Neural cell (in vitro differentiated cells): ENCODE data around the gene ZMYM1. TPM values are rescaled to one million over a fixed set of nuclear protein-coding genes. Genes with fewer than 3 reads are reported as not detected.

Experiments
- H2AFZ ChIP-seq: fragments of 200-600, 300-800 bp; sonication (generic), shearing (Covaris generic); 2 replicates; pipeline ENCODE4 v1.6.0; 2014; ENCODE audit warnings: low read depth, mild to moderate bottlenecking, antibody characterized with exemption, low read length, moderate library complexity
- H3F3A ChIP-seq: fragments of 200-600 bp; shearing (Covaris generic); 2 replicates; pipeline ENCODE4 v1.6.1; 2016; ENCODE audit warnings: mild to moderate bottlenecking, moderate library complexity, mixed read lengths, antibody characterized with exemption, low read length; ENCODE audit not compliant: insufficient read depth, poor library complexity, severe bottlenecking
- H3K27ac ChIP-seq: fragments of 200-600, 300-800 bp; sonication (generic), shearing (Covaris generic); 2 replicates; pipeline ENCODE4 v1.5.1; 2014; ENCODE audit warnings: mild to moderate bottlenecking, low read length, moderate library complexity
- H3K27me3 ChIP-seq: fragments of 300-800, 200-600 bp; sonication (generic), shearing (Covaris generic); 2 replicates; pipeline ENCODE4 v1.6.0; 2014; ENCODE audit warnings: mild to moderate bottlenecking, low read depth, low read length, moderate library complexity; ENCODE audit not compliant: insufficient read depth
- H3K36me3 ChIP-seq: fragments of 300-800, 200-600 bp; sonication (generic), shearing (Covaris generic); 2 replicates; pipeline ENCODE4 v1.5.1; 2014; ENCODE audit warnings: mild to moderate bottlenecking, antibody characterized with exemption, low read length, moderate library complexity; ENCODE audit not compliant: insufficient read depth
- H3K4me2 ChIP-seq: fragments of 300-800, 200-600 bp; sonication (generic), shearing (Covaris generic); 2 replicates; pipeline ENCODE4 v1.6.0; 2014; ENCODE audit warnings: mild to moderate bottlenecking, low read length
- H3K4me3 ChIP-seq: fragments of 300-800, 200-600 bp; sonication (generic), shearing (Covaris generic); 2 replicates; pipeline ENCODE4 v1.5.1; 2014; ENCODE audit warnings: mild to moderate bottlenecking, low read length, moderate library complexity
- H3K79me2 ChIP-seq: fragments of 200-600 bp; shearing (Covaris generic); replicated peaks from 2 replicates; pipeline ENCODE4 v1.6.0; 2014; ENCODE audit warnings: mild to moderate bottlenecking, low read length, moderate library complexity; ENCODE audit not compliant: insufficient read depth
- H3K9ac ChIP-seq: fragments of 300-800, 200-600 bp; sonication (generic), shearing (Covaris generic); 2 replicates; pipeline ENCODE4 v1.6.1; 2016; ENCODE audit warnings: mild to moderate bottlenecking, low read length, mixed read lengths
- H3K9me2 ChIP-seq: fragments of 200-600 bp; shearing (Covaris generic); 2 replicates; pipeline ENCODE4 v1.6.1; 2016; ENCODE audit warnings: mild to moderate bottlenecking, low read length, mixed read lengths; ENCODE audit not compliant: insufficient read depth
- H3K9me3 ChIP-seq: fragments of 200-600, 300-800 bp; sonication (generic), shearing (Covaris generic); 2 replicates; pipeline ENCODE4 v1.6.1; 2016; ENCODE audit warnings: mild to moderate bottlenecking, mixed run types, low read length, moderate library complexity, mixed read lengths
- H4K20me1 ChIP-seq: fragments of 200-600 bp; shearing (Covaris generic); 2 replicates; pipeline ENCODE4 v1.6.1; 2016; ENCODE audit warnings: mild to moderate bottlenecking, mixed run types; ENCODE audit not compliant: insufficient read depth
- MXI1 ChIP-seq: fragments of 450-650 bp; conservative IDR thresholded peaks from 2 replicates; pipeline ENCODE4 v1.6.1; 2014; ENCODE audit warnings: antibody characterized with exemption, mild to moderate bottlenecking; ENCODE audit not compliant: poor library complexity, severe bottlenecking
- RAD21 ChIP-seq: fragments of 450-650 bp; conservative IDR thresholded peaks from 2 replicates; pipeline ENCODE4 v1.6.1; 2014; ENCODE audit warnings: antibody characterized with exemption, mild to moderate bottlenecking, moderate library complexity
- SMC3 ChIP-seq: fragments of 450-650 bp; conservative IDR thresholded peaks from 2 replicates; pipeline ENCODE4 v1.6.1; 2014; ENCODE audit warnings: antibody characterized with exemption, mild to moderate bottlenecking, moderate library complexity; ENCODE audit not compliant: poor library complexity
- TAF1 ChIP-seq: IDR thresholded peaks from 2 replicates; pipeline ENCODE4 v1.6.1; 2012; ENCODE audit warnings: low read depth
- polyA plus RNA-seq: library from polyadenylated mRNA; depleted of rRNA; stranded (reverse); fragments of >200 nt; gene quantifications from 2 replicates; pipeline ENCODE4 v1.2.3, GENCODE V29; 2014
- TF ChIP-seq, protein P1 (sequence below): IDR thresholded peaks from 2 replicates; pipeline ENCODE4 v1.6.1; 2012; ENCODE audit warnings: borderline replicate concordance
- TF ChIP-seq, protein P2 (sequence below): fragments of 450-650 bp; IDR thresholded peaks from 2 replicates; pipeline ENCODE4 v1.5.1; 2014; ENCODE audit warnings: antibody characterized with exemption, mild to moderate bottlenecking, moderate library complexity; ENCODE audit not compliant: poor library complexity, severe bottlenecking

ZMYM1 gene
- polyA plus RNA-seq, 1 donor from 2014 or later = 14.1 TPM

DNA sequence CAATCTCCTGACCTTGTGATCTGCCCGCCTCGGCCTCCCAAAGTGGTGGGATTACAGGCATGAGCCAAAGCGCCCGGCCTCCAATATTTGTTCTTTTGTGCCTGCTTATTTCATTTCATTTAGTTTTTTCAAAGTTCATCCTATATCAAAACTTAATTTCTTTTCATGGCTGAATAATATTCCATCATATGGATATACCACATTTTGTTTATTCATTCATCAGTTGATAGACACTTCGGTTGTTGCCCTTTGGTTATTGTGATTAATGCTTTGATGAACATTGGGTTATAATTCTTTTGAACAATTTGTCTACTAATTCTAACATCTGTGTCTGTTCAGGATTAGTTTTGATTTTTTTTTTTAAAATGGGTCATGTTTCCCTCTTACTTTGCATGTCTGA is 72.0 kb downstream of the ZMYM1 start:
- Histone ChIP-seq H3K9me2 (no peaks in the 10 kb centered on the region), H4K20me1 (no peaks in the 10 kb centered on the region), H3F3A (no peaks in the 10 kb centered on the region), H3K79me2 (no peaks in the 10 kb centered on the region), H3K9ac (no peak overlapping the region), H3K27me3 (no peaks in the 10 kb centered on the region), H2AFZ (no peak overlapping the region), H3K27ac (no peak overlapping the region), H3K36me3 (no peaks in the 10 kb centered on the region), H3K4me2 (no peak overlapping the region), H3K9me3 (peaks cover 3% of the 10 kb centered on the region), H3K4me3 (no peak overlapping the region)
- TF ChIP-seq TAF1 = no peak
- TF ChIP-seq, protein P1, sequence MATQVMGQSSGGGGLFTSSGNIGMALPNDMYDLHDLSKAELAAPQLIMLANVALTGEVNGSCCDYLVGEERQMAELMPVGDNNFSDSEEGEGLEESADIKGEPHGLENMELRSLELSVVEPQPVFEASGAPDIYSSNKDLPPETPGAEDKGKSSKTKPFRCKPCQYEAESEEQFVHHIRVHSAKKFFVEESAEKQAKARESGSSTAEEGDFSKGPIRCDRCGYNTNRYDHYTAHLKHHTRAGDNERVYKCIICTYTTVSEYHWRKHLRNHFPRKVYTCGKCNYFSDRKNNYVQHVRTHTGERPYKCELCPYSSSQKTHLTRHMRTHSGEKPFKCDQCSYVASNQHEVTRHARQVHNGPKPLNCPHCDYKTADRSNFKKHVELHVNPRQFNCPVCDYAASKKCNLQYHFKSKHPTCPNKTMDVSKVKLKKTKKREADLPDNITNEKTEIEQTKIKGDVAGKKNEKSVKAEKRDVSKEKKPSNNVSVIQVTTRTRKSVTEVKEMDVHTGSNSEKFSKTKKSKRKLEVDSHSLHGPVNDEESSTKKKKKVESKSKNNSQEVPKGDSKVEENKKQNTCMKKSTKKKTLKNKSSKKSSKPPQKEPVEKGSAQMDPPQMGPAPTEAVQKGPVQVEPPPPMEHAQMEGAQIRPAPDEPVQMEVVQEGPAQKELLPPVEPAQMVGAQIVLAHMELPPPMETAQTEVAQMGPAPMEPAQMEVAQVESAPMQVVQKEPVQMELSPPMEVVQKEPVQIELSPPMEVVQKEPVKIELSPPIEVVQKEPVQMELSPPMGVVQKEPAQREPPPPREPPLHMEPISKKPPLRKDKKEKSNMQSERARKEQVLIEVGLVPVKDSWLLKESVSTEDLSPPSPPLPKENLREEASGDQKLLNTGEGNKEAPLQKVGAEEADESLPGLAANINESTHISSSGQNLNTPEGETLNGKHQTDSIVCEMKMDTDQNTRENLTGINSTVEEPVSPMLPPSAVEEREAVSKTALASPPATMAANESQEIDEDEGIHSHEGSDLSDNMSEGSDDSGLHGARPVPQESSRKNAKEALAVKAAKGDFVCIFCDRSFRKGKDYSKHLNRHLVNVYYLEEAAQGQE = no peak
- no peak for TF ChIP-seq MXI1
- TF ChIP-seq, protein P2, sequence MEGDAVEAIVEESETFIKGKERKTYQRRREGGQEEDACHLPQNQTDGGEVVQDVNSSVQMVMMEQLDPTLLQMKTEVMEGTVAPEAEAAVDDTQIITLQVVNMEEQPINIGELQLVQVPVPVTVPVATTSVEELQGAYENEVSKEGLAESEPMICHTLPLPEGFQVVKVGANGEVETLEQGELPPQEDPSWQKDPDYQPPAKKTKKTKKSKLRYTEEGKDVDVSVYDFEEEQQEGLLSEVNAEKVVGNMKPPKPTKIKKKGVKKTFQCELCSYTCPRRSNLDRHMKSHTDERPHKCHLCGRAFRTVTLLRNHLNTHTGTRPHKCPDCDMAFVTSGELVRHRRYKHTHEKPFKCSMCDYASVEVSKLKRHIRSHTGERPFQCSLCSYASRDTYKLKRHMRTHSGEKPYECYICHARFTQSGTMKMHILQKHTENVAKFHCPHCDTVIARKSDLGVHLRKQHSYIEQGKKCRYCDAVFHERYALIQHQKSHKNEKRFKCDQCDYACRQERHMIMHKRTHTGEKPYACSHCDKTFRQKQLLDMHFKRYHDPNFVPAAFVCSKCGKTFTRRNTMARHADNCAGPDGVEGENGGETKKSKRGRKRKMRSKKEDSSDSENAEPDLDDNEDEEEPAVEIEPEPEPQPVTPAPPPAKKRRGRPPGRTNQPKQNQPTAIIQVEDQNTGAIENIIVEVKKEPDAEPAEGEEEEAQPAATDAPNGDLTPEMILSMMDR = no peak
- no peak for TF ChIP-seq RAD21
- no peak for TF ChIP-seq SMC3

DNA sequence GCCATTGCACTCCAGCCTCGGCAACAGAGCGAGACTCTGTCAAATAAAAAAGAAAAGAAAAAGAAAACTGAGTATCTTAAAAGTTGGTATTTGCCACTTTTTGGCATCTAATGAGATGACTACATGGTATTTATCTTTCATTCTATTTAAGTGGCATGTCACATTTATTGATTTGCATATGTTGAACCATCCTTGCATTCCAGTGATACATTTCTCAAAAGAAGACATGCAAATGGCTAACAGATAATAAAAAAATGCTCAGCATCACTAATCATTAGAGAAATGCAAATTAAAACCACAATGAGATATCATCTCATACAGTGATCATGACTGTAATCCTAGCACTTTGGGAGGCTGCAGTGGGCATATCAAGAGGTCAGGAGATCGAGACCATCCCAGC is 85.7 kb downstream of the ZMYM1 start:
- no peak for TF ChIP-seq MXI1
- no peak for TF ChIP-seq SMC3
- no peak for TF ChIP-seq TAF1
- no peak for TF ChIP-seq RAD21
- Histone ChIP-seq H4K20me1 (no peaks in the 10 kb centered on the region), H3K27ac (no peak overlapping the region), H3K36me3 (no peaks in the 10 kb centered on the region), H3K4me3 (no peak overlapping the region), H3K27me3 (no peaks in the 10 kb centered on the region), H3F3A (no peaks in the 10 kb centered on the region), H3K9me2 (no peaks in the 10 kb centered on the region), H3K9ac (no peak overlapping the region), H3K4me2 (no peak overlapping the region), H3K9me3 (no peaks in the 10 kb centered on the region), H3K79me2 (no peaks in the 10 kb centered on the region), H2AFZ (no peak overlapping the region)

Other genes with a start within 250 kb of the ZMYM1 start
- gene SMIM12, start 219.6 kb upstream of the ZMYM1 start, polyA plus RNA-seq = 39.9 and 42.6 TPM in 2 replicates
- gene DLGAP3, start 149.7 kb upstream of the ZMYM1 start, polyA plus RNA-seq = 2.9 and 4.7 TPM in 2 replicates
- 1.3 TPM in 1 of 2 replicates, not detected in the other for gene TMEM35B, start 94.0 kb upstream of the ZMYM1 start, polyA plus RNA-seq
- gene ZMYM6, start 47.4 kb upstream of the ZMYM1 start, polyA plus RNA-seq = 28.6 and 31.5 TPM in 2 replicates
- gene SFPQ, start 113.8 kb downstream of the ZMYM1 start, polyA plus RNA-seq = 1,073 and 1,127 TPM in 2 replicates
- 36.1 and 39.5 TPM in 2 replicates for gene ZMYM4, start 189.3 kb downstream of the ZMYM1 start, polyA plus RNA-seq